Left colon (tissue), 2 donors: ENCODE data around the gene UBA1. TPM values are rescaled to one million over a fixed set of nuclear protein-coding genes. Genes with fewer than 3 reads are reported as not detected.
"Not testable (repeated sequence)": the region's sequence is repeated elsewhere in the genome, so short reads cannot be mapped to it uniquely, and the experiment has no call there.

Experiments
- ATAC-seq: fragments of 200-7000 bp; cut with Tn5 transposase; one replicate; pipeline ENCODE4 v1.9.1; 2020; ENCODE audit warnings: mild to moderate bottlenecking, moderate library complexity
- DNase-seq, 2 donors: peaks; one replicate each; pipeline ENCODE4 v3.0.0-alpha.2; 2020
- intact Hi-C, 2 donors: fragments of 100-400 bp; cut with DNase I in 1 of 2; cut with micrococcal nuclease in 1 of 2; formaldehyde crosslinking; loops; one replicate each; pipeline versions ENCODE4 v1.11.2 to v1.14.0; 2022; cut with DNase I, micrococcal nuclease
- total RNA-seq, 2 donors: library from RNA; stranded (reverse); fragmentation: NEBNext Ultra II Directional; extraction: Animal tissue kit (Norgen Biotek cat#: 25700); gene quantifications; one replicate each; pipeline ENCODE4 v1.2.1, GENCODE V29; 2021
- donor health status: DM: no; HTN: no; CAD: no.
- donor health status: DM: yes; HTN: yes; CAD: no.

UBA1 gene
- total RNA-seq, 2 donors from 2014 or later: 217 to 220 TPM

GRCh38 chrX:47239898-47240545 lies 46.4 kb downstream of the UBA1 start:
- DNase-seq (no peak), ATAC-seq (no peak)
- intact Hi-C loops: no loop called here

DNA sequence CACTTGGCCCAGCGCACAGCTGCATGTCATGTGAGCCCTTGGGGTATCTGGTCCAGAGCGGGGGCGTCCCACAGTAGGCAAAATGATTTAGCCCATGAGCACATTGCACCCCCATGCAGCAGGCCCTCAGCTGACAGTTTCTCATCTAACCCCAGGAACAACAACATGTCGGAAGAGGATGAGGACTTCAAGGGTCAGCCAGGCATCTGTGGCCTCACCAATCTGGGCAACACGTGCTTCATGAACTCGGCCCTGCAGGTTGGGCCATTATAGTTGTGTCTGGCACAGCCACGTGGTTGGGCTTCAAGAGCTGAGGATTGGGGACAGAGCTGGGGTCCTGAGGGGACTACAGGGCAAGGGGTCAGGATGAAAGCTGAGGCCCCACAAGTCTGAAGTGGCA lies 47.0 kb downstream of the UBA1 start:
- ATAC-seq (no peak), DNase-seq (no peak)
- intact Hi-C loops: no loop called here

DNA sequence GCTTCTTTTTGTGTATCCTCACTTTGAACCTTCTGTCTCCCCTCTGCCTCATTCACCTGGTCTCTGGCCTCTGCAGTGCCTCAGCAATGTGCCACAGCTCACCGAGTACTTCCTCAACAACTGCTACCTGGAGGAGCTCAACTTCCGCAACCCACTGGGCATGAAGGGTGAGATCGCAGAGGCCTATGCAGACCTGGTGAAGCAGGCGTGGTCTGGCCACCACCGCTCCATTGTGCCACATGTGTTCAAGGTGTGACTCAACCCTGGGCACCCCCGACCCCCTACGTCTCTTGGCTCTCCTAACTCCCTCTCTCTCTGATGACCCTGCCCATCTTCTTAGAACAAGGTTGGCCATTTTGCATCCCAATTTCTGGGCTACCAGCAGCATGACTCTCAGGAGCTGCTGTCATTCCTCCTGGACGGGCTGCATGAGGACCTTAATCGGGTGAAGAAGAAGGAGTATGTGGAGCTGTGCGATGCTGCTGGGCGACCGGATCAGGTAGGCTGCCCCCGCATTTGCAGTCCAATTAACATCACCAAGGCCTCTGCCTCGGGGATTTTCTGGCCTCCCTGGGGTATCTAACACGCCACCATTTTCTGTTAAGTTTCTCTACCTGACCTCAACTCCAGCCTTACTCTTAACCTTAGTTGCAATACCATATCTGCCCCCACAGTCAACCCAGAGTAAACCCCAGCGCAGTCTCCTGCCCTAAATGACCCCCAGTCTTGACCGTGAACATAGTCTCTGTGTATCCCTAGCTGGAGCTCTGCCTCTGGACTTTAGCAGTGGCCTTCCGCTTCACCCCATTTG lies 47.8 kb downstream of the UBA1 start:
- DNase-seq (no peak), ATAC-seq (no peak)
- intact Hi-C loops: no loop called here

- intact Hi-C loops: no loop called here
- ATAC-seq (no peak), DNase-seq (no peak)
These were observed 48.7 kb downstream of the UBA1 start for GRCh38 chrX:47242321-47242720.

DNA sequence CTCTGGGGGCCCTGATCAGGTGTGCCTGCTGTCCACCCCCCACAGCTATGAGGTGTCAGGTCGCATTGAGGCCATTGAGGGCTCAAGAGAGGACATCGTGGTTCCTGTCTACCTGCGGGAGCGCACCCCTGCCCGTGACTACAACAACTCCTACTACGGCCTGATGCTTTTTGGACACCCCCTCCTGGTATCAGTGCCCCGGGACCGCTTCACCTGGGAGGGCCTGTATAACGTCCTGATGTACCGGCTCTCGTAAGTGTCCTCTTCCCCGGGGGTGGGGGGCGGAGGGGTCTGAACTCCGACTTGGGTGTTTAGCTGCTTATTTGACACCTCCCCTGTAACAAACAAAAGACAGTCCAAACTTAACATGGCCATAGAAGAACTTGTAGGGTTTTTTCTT lies 49.7 kb downstream of the UBA1 start:
- ATAC-seq (no peak), DNase-seq (no peak)
- intact Hi-C loops: no loop called here

DNA sequence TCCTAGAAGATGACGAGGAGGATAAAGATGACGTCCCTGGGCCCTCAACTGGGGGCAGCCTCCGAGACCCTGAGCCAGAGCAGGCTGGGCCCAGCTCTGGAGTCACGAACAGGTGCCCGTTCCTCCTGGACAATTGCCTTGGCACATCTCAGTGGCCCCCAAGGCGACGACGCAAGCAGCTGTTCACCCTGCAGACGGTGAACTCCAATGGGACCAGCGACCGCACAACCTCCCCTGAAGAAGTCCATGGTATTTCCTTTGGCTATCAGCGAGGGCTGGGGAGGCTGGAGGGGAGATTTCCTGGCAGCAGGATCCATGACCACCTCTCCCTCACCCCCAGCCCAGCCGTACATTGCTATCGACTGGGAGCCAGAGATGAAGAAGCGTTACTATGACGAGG lies 51.0 kb downstream of the UBA1 start:
- intact Hi-C loops: no loop called here
- ATAC-seq (no peak), DNase-seq (no peak)

DNA sequence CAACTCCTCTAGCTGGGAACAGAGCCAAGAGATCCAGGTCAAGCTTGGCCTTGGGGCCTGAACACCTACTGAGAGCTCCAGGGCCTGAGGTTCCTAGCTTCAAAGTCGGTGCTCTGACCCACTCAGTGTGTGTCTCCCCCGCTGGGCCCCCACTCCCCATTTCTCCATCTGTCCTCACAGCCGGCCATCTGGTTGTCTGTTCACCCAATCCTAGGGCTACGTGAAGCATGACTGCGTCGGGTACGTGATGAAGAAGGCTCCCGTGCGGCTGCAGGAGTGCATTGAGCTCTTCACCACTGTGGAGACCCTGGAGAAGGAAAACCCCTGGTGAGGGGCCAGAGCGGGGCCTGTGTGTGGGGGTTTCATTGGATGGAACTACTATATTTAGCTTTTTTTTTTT lies 51.5 kb downstream of the UBA1 start:
- intact Hi-C loops: no loop called here
- ATAC-seq: no peak
- no peak for DNase-seq

- intact Hi-C loops: no loop called here
- ATAC-seq: no peak
- DNase-seq: no peak
These were observed 53.8 kb downstream of the UBA1 start for GRCh38 chrX:47247206-47247998.

GRCh38 chrX:47247999-47248320 lies 54.3 kb downstream of the UBA1 start:
- intact Hi-C loops: no loop called here
- ATAC-seq (peak; percentile 39), DNase-seq (no peak)

DNA sequence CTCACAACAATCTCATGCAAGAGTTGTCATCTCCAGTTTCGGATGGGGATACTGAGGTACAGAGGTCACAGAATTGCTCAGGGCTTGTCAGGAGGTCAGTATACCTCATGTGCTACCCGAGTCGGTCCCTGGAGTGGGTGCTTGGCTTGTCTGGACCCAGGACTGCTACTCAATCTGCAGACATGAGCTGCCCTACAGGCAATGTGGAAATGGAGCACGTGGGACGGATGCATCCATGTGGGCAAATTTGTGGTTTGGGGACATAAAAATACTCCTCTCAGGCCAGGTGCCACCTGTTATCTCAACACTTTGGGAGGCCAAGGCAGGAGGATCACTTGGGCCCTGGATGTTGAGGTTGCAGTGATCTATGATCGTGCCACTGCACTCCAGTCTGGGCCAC lies 54.9 kb downstream of the UBA1 start:
- no peak for DNase-seq
- intact Hi-C loops: no loop called here
- no peak for ATAC-seq

DNA sequence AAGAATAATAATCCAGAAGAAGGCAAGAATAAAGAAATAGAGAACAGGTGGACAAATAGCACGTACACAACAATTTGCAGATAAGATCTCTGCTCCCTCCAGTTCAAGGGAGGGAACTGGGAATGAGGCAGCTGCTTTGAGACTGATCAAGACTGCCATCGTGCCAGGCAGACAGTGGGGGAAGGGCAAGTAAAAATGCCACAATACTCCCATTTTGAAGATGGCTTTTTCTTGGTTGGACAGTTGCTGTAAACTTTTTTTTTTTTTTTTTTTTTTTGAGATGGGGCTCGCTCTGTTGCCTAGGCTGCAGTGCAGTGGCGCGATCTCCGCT lies 56.4 kb downstream of the UBA1 start:
- DNase-seq (no peak), ATAC-seq (no peak)
- intact Hi-C loops: no loop called here

- intact Hi-C loops, DNase-seq, ATAC-seq: not testable (repeated sequence)
These were observed 64.0 kb downstream of the UBA1 start for GRCh38 chrX:47257620-47258019.

Other genes starting within 250 kb of the UBA1 start
- gene RGN, start 115.4 kb upstream of the UBA1 start, total RNA-seq: under 1 TPM; 0.34 to 0.59 TPM
- 10 to 100 TPM; 75.9 to 83.0 TPM for gene NDUFB11, start 49.1 kb upstream of the UBA1 start, total RNA-seq
- gene RBM10, start 48.6 kb upstream of the UBA1 start, total RNA-seq: 10 to 100 TPM; 30.6 to 35.7 TPM
- 100 to 1,000 TPM in 1 of 2 donors, 10 to 100 TPM in 1; 97.5 to 133 TPM for gene CDK16, start 24.9 kb downstream of the UBA1 start, total RNA-seq
- gene USP11, start 39.2 kb downstream of the UBA1 start, total RNA-seq: 10 to 100 TPM; 18.3 to 22.5 TPM
- under 1 TPM in 1 of 2 donors, not detected in 1; 0.17 TPM for gene ZNF157, start 176.7 kb downstream of the UBA1 start, total RNA-seq